GM12892 (cell line): ENCODE results near the gene MALRD1.

Experiments
- POLR2A ChIP-seq: IDR thresholded peaks from 2 replicates; pipeline ENCODE4 v1.6.1; 2011; ENCODE audit warnings: low read depth, low read length, control low read depth
- POLR2AphosphoS5 ChIP-seq: IDR thresholded peaks from 2 replicates; pipeline ENCODE4 v1.6.1; 2011; ENCODE audit warnings: low read depth, low read length, control low read depth

DNA sequence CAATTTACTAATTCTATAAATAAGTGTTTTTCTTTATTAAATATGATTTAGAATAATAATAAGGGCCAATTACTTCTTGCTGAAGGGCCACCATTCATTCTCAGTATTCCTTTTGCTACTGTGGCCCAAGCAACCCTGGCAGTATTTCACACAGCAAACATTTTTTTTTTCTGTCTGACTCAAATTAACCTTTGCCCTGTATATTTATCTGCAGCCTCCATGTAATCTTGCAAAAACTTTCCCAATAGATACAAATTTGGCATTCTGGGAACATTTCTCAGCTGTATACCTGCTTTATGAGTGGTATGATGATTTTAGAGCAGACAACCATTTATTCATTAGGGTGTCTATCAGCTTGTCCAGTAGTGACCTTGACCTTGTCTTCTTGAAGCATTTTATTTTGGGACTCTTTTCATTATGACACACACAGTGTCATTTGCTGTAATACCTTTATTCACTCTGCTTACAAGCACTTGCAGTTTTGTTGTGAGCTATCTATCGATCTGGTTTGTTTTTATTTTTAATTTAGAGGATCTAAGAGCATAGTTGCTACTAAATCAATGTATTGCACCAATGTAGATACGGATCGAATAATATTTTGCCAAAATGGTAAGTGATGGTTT, 607.9 kb downstream of the MALRD1 start:
- TF ChIP-seq POLR2AphosphoS5, result no peak
- no peak for TF ChIP-seq POLR2A
